K562 (cell line): ENCODE results near the gene SH3GLB2. TPM values are rescaled to one million over a fixed set of nuclear protein-coding genes. Genes with fewer than 3 reads are reported as not detected.

Experiments used
- ATAC-seq: fragments of 200-7000 bp; cut with Tn5 transposase; 3 replicates; pipeline ENCODE4 v1.9.1; 2020; ENCODE audit warnings: moderate library complexity
- BruUV-seq: library from RNA; stranded (reverse); fragments of 400-500 nt; replicated peaks from 2 replicates; lab custom pipeline; 2021; lab: Mats Ljungman, UMichigan
- CTCF ChIA-PET: fragments of 300-600 bp; formaldehyde crosslinking; extraction: SDS; loops from one replicate; lab custom pipeline; 2021; ENCODE audit warnings: low intra/inter-chr PET ratio; lab: Yijun Ruan, JAX
- POLR2A ChIA-PET: fragments of 300-600, 350-650 bp; sonication (Branson Sonifier 250); formaldehyde crosslinking; extraction: SDS; loops from one replicate; lab custom pipeline; 2021; ENCODE audit warnings: antibody characterized with exemption, inconsistent platforms; lab: Yijun Ruan, JAX
- DNase-seq, 4 experiments: peaks; one replicate each; pipeline versions ENCODE4 v3.0.0 to v3.0.0-alpha.2; 2011 to 2018; ENCODE audit warnings: low spot score in 3 of 4, mixed read lengths in 3 of 4; ENCODE audit errors: extremely low read depth in 1 of 4
- FAIRE-seq: peaks from 2 replicates; lab custom pipeline; 2011; peaks lifted over from hg19 to GRCh38; lab: Jason Lieb, UNC
- H2AFZ ChIP-seq: 2 replicates; pipeline ENCODE4 v1.6.0; 2011; ENCODE audit warnings: low read depth, low read length, control low read depth, inconsistent platforms
- H3K27ac ChIP-seq: fragments of 200-600 bp; 3 replicates; pipeline ENCODE4 v1.8.0; 2011; ENCODE audit warnings: low read depth, mild to moderate bottlenecking, control low read depth, inconsistent platforms, low read length, moderate library complexity, mixed read lengths; ENCODE audit errors: extremely low read depth
- H3K27me3 ChIP-seq, 2 experiments: fragments of 300-600 bp in 1 of 2; 2 replicates in 1 of 2; 3 replicates in 1 of 2; pipeline versions ENCODE4 v1.6.0 to v1.8.0; 2011; ENCODE audit warnings: inconsistent platforms in 2 of 2, low read length in 2 of 2, mild to moderate bottlenecking in 1 of 2, mixed read lengths in 1 of 2, moderate library complexity in 1 of 2; ENCODE audit not compliant: control insufficient read depth in 2 of 2, insufficient read depth in 2 of 2
- H3K36me3 ChIP-seq: fragments of 300-600 bp; 3 replicates; pipeline ENCODE4 v1.8.0; 2011; ENCODE audit warnings: mild to moderate bottlenecking, low read length, inconsistent platforms; ENCODE audit not compliant: control insufficient read depth, insufficient read depth
- H3K4me1 ChIP-seq, 2 experiments: fragments of 200-600 bp in 1 of 2; replicated peaks in 1 of 2; 2 replicates in 1 of 2; 3 replicates in 1 of 2; pipeline versions ENCODE4 v1.5.1 to v1.8.0; 2011; ENCODE audit warnings: inconsistent platforms in 2 of 2, low read length in 2 of 2, mild to moderate bottlenecking in 1 of 2, mixed read lengths in 1 of 2, moderate library complexity in 1 of 2; ENCODE audit not compliant: control insufficient read depth in 2 of 2, insufficient read depth in 2 of 2
- H3K4me2 ChIP-seq: 2 replicates; pipeline ENCODE4 v1.6.1; 2011; ENCODE audit warnings: low read length, control low read depth, inconsistent platforms, mixed read lengths; ENCODE audit not compliant: insufficient read depth
- H3K4me3 ChIP-seq: fragments of 200-600 bp; sonication (generic), shearing (Covaris generic); 2 replicates; pipeline ENCODE4 v1.5.1; 2016; ENCODE audit warnings: control low read depth, inconsistent platforms
- H3K79me2 ChIP-seq: fragments of 200-600 bp; 3 replicates; pipeline ENCODE4 v1.8.0; 2011; ENCODE audit warnings: low read length, inconsistent platforms; ENCODE audit not compliant: control insufficient read depth, insufficient read depth
- H3K9ac ChIP-seq, 2 experiments: 2 replicates each; pipeline versions ENCODE4 v1.6.0 to v1.6.1; 2011; ENCODE audit warnings: low read depth in 2 of 2, low read length in 2 of 2, control low read depth in 1 of 2, inconsistent platforms in 1 of 2, mild to moderate bottlenecking in 1 of 2, mixed read lengths in 1 of 2; ENCODE audit not compliant: insufficient read depth in 1 of 2
- H3K9me1 ChIP-seq: one replicate; pipeline ENCODE4 v1.6.0; 2011; ENCODE audit warnings: inconsistent platforms, mild to moderate bottlenecking, low read length, moderate library complexity; ENCODE audit not compliant: control insufficient read depth, insufficient read depth
- H3K9me3 ChIP-seq: replicated peaks from 2 replicates; pipeline ENCODE4 v1.5.1; 2011; ENCODE audit warnings: low read depth, low read length, inconsistent platforms; ENCODE audit not compliant: control insufficient read depth, insufficient read depth
- H4K20me1 ChIP-seq: replicated peaks from 2 replicates; pipeline ENCODE4 v1.6.1; 2011; ENCODE audit warnings: low read length, inconsistent platforms, mixed read lengths; ENCODE audit not compliant: control insufficient read depth, insufficient read depth
- FIP1L1 ChIP-seq: fragments of 200-400 bp; formaldehyde crosslinking; IDR thresholded peaks from 2 replicates; pipeline ENCODE4 v1.6.1; 2018; ENCODE audit warnings: mild to moderate bottlenecking, low read depth, low read length; ENCODE audit not compliant: poor library complexity, severe bottlenecking
- NCOR1 ChIP-seq: fragments of 450-650 bp; IDR thresholded peaks from 2 replicates; pipeline ENCODE4 v1.6.1; 2016; ENCODE audit warnings: mild to moderate bottlenecking, moderate library complexity
- NFIC ChIP-seq: fragments of 450-650 bp; IDR thresholded peaks from 2 replicates; pipeline ENCODE4 v1.6.1; 2017; ENCODE audit warnings: mild to moderate bottlenecking, inconsistent platforms
- TCF7L2 ChIP-seq: fragments of 150-350 bp; IDR thresholded peaks from 2 replicates; pipeline ENCODE4 v1.6.1; 2016; ENCODE audit warnings: low read depth, mild to moderate bottlenecking, low read length, moderate library complexity
- XRCC4 ChIP-seq: IDR thresholded peaks from one replicate; pipeline ENCODE4 v1.6.1; 2011; ENCODE audit not compliant: insufficient read depth, insufficient read length; ENCODE audit errors: extremely low read depth
- ZNF324 ChIP-seq: fragments of 250-450 bp; sonication (Bioruptor Pico); IDR thresholded peaks from 2 replicates; pipeline ENCODE4 v1.4.0; 2020; ENCODE audit warnings: mild to moderate bottlenecking
- WGBS: fragments of 100-300 bp; shearing (Covaris generic); methylation state at CpG from one replicate; pipeline ENCODE4 v1.1.6; 2016; ENCODE audit warnings: low coverage, mixed read lengths; ENCODE audit not compliant: insufficient coverage; ENCODE audit errors: missing lambda C conversion rate; 5-methylcytosine and 5-hydroxymethylcytosine counted together
- in situ Hi-C: fragments of 300-500 bp; cut with MboI; formaldehyde crosslinking; loops from 4 replicates; pipeline ENCODE4 v1.15.0; 2018; ENCODE audit warnings: inconsistent platforms, mixed read lengths
- intact Hi-C: fragments of 100-400 bp; cut with micrococcal nuclease; formaldehyde crosslinking; loops from 2 replicates; pipeline ENCODE4 v1.14.2; 2022
- polyA plus RNA-seq, 8 experiments: library from polyadenylated mRNA; depleted of rRNA in 4 of 8; stranded (reverse) in 5 of 8; unstranded in 3 of 8; fragments of >200 nt; fragmentation: Nextera tagmentation in 2 of 8; fragmentation: Illumina TruSeq in 1 of 8; extraction: Ambion mirVana in 2 of 8; extraction: Trizol in 1 of 8; gene quantifications; 2 replicates each; pipeline versions ENCODE4 v1.2.1 to v1.2.3, GENCODE V29; 2011 to 2014; ENCODE audit warnings: inconsistent platforms in 1 of 8, missing spikeins in 1 of 8
- total RNA-seq, 7 experiments: library from RNA; depleted of rRNA in 6 of 7; stranded (reverse); fragments of >200 nt in 6 of 7; fragmentation: Illumina TruSeq in 2 of 7; extraction: Trizol in 2 of 7; gene quantifications; 2 replicates each; pipeline versions ENCODE4 v1.2.1 to v1.2.3, GENCODE V29; 2011 to 2021; ENCODE audit warnings: low replicate concordance in 1 of 7

SH3GLB2 gene
- total and polyA plus RNA-seq, 9 of the 15 experiments (the other 6 are each of a cell fraction or from before 2014, with no cell fraction given), result 0.20 to 118 (median 58.8) TPM

- WGBS, result 88% methylated on average over 8 of the region's 8 CpGs
- FAIRE-seq (no peak), DNase-seq (peak in 2 of 4 experiments; percentile 10 to 12), ATAC-seq (no peak)
- H3K36me3 ChIP-seq, result peaks cover 64% of the 10 kb centered on the region; the same call in 2 of the 3 replicates
- H3K27ac ChIP-seq, result no peak overlapping the region
- TF ChIP-seq NFIC (peak; percentile 26; the same call in 1 of the 2 replicates), FIP1L1 (no peak), NCOR1 (no peak), TCF7L2 (no peak), XRCC4 (no peak)
- no peaks in the 10 kb centered on the region for H3K79me2 ChIP-seq
- no peak overlapping the region for H3K4me2 ChIP-seq
- no TSS peak for BruUV-seq
- ChIA-PET CTCF (no interaction called here), POLR2A (interaction anchor here (0.6 to 1.6 kb wide), 2 partner anchors 15 to 405 kb away, joined by 4 to 5 read pairs; no protein-coding TSS in a partner anchor)
- H3K9me3 ChIP-seq, result no peaks in the 10 kb centered on the region
- no peak overlapping the region for H3K4me3 ChIP-seq
- no peaks in the 10 kb centered on the region for H3K9me1 ChIP-seq
- intact Hi-C loops, result no loop called here
- no peaks in the 10 kb centered on the region for H3K27me3 ChIP-seq
- H2AFZ ChIP-seq, result no peak overlapping the region
- peak overlapping the region in 1 of 2 experiments; percentile 69; a peak in 1 of 4 replicates for H3K9ac ChIP-seq
- H3K4me1 ChIP-seq, result no peaks in the 10 kb centered on the region; a peak in 2 of 5 replicates
- in situ Hi-C loops, result no loop called here
- 0 out of 2 replicates have a peak, but pooled peaks cover 3% of the 10 kb centered on the region for H4K20me1 ChIP-seq
Observed at GRCh38 chr9:129052592-129052991, 24.5 kb upstream of the SH3GLB2 start.

GRCh38 chr9:129042016-129042415 lies 13.9 kb upstream of the SH3GLB2 start:
- in situ Hi-C loops, result no loop called here
- H3K27ac ChIP-seq, result no peak overlapping the region
- intact Hi-C loops, result no loop called here
- no peaks in the 10 kb centered on the region; the same call in 1 of the 2 replicates for H4K20me1 ChIP-seq
- no TSS peak for BruUV-seq
- H3K9ac ChIP-seq, result peak overlapping the region in 1 of 2 experiments; percentile 68; a peak in 2 of 4 replicates
- TF ChIP-seq NFIC (peak; percentile 27; the same call in 1 of the 2 replicates), ZNF324 (CRISPR knock-in tag) (no peak)
- H3K9me1 ChIP-seq, result peaks cover 4% of the 10 kb centered on the region
- CTCF ChIA-PET, result no interaction called here
- WGBS, result 95% methylated on average over 15 of the region's 16 CpGs
- FAIRE-seq (no peak), DNase-seq (no peak), ATAC-seq (no peak)
- H3K4me3 ChIP-seq, result no peak overlapping the region
- peaks cover 57% of the 10 kb centered on the region; the same call in 2 of the 3 replicates for H3K36me3 ChIP-seq
- H3K79me2 ChIP-seq, result peaks cover 43% of the 10 kb centered on the region
- no peak overlapping the region for H3K4me2 ChIP-seq
- H2AFZ ChIP-seq, result no peak overlapping the region
- no peaks in the 10 kb centered on the region for H3K27me3 ChIP-seq
- H3K4me1 ChIP-seq, result peaks cover 24 to 31% of the 10 kb centered on the region in 2 experiments
- POLR2A ChIA-PET, result interaction anchor here (0.5 kb wide), 1 partner anchor 15 kb away, joined by 3 read pairs; no protein-coding TSS in a partner anchor
- no peaks in the 10 kb centered on the region for H3K9me3 ChIP-seq
